Liver (tissue), 3 donors: ENCODE data around the gene GPR25.

Experiments
- EGR1 ChIP-seq, 2 donors: IDR thresholded peaks; 2 replicates each; pipeline ENCODE4 v1.6.1; 2016 to 2018; ENCODE audit warnings: antibody characterized with exemption in 2 of 2, low read depth in 2 of 2
- GABPA ChIP-seq, 2 donors: IDR thresholded peaks in 1 of 2; conservative IDR thresholded peaks in 1 of 2; 2 replicates each; pipeline ENCODE4 v1.6.1; 2016; ENCODE audit warnings: antibody characterized with exemption in 2 of 2, mild to moderate bottlenecking in 1 of 2, moderate library complexity in 1 of 2
- SP1 ChIP-seq: IDR thresholded peaks from 2 replicates; pipeline ENCODE4 v1.6.1; 2018; ENCODE audit warnings: antibody characterized with exemption, mild to moderate bottlenecking
- TAF1 ChIP-seq: conservative IDR thresholded peaks from 2 replicates; pipeline ENCODE4 v1.6.1; 2016; ENCODE audit warnings: antibody characterized with exemption, mild to moderate bottlenecking
- YY1 ChIP-seq: IDR thresholded peaks from 2 replicates; pipeline ENCODE4 v1.6.1; 2016; ENCODE audit warnings: antibody characterized with exemption, mild to moderate bottlenecking
- TF ChIP-seq, protein P1 (sequence below): fragments of 150-350 bp; IDR thresholded peaks from 2 replicates; pipeline ENCODE4 v1.5.1; 2017; ENCODE audit warnings: improper control_type of control experiment, low read depth, low read length; ENCODE audit not compliant: missing input control
- TF ChIP-seq, protein P2 (sequence below): IDR thresholded peaks from 2 replicates; pipeline ENCODE4 v1.6.1; 2016; ENCODE audit warnings: antibody characterized with exemption
- donor health status: healthy.
- donor health status: healthy.

DNA sequence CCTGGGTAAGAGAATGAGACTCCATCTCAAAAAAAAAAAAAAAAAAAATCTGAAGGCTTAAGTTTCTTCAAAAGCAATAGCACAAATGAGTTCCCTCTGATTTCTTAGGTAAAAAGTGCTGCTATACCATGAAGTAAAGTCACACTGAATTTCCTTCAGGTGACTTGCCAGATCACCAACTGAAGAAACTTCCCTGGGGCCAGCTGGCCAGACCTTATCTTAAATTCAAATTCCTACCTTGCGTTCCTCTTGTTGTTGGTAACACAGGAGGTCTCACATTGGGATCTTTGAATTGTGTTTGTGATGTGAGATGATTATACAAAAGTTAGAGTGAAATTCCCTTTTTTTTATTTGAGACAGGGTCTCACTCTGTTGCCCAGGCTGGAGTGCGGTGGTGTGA, 33.7 kb downstream of the GPR25 start:
- TF ChIP-seq GABPA (IDR thresholded peaks at IDR 0.05 in 1 of 2, conservative IDR thresholded peaks at IDR 0.05 in 1 of 2) (no peak), YY1 (no peak), TAF1 (no peak), EGR1 (IDR thresholded peaks at IDR 0.05; ENCODE audit: low read depth in 2 of 2) (no peak), SP1 (no peak)
- TF ChIP-seq, protein P1, sequence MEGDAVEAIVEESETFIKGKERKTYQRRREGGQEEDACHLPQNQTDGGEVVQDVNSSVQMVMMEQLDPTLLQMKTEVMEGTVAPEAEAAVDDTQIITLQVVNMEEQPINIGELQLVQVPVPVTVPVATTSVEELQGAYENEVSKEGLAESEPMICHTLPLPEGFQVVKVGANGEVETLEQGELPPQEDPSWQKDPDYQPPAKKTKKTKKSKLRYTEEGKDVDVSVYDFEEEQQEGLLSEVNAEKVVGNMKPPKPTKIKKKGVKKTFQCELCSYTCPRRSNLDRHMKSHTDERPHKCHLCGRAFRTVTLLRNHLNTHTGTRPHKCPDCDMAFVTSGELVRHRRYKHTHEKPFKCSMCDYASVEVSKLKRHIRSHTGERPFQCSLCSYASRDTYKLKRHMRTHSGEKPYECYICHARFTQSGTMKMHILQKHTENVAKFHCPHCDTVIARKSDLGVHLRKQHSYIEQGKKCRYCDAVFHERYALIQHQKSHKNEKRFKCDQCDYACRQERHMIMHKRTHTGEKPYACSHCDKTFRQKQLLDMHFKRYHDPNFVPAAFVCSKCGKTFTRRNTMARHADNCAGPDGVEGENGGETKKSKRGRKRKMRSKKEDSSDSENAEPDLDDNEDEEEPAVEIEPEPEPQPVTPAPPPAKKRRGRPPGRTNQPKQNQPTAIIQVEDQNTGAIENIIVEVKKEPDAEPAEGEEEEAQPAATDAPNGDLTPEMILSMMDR = no peak
- TF ChIP-seq, protein P2, sequence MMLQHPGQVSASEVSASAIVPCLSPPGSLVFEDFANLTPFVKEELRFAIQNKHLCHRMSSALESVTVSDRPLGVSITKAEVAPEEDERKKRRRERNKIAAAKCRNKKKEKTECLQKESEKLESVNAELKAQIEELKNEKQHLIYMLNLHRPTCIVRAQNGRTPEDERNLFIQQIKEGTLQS = no peak
